Epithelial cell of esophagus (primary cell): Measurements from ENCODE around the gene HIRIP3.

Experiments used
- DNase-seq: peaks from one replicate; pipeline ENCODE4 v3.0.0; 2010; ENCODE audit warnings: low read depth
- H3K4me3 ChIP-seq: 2 replicates; pipeline ENCODE4 v1.5.1; 2011; ENCODE audit warnings: mild to moderate bottlenecking, low read length, control low read depth
- TF ChIP-seq, protein P1 (sequence below): IDR thresholded peaks from 2 replicates; pipeline ENCODE4 v1.5.1; 2011; ENCODE audit warnings: low read depth, mild to moderate bottlenecking, low read length, control low read depth, inconsistent platforms; ENCODE audit not compliant: insufficient read depth; ENCODE audit errors: missing control alignments

Gene HIRIP3

DNA sequence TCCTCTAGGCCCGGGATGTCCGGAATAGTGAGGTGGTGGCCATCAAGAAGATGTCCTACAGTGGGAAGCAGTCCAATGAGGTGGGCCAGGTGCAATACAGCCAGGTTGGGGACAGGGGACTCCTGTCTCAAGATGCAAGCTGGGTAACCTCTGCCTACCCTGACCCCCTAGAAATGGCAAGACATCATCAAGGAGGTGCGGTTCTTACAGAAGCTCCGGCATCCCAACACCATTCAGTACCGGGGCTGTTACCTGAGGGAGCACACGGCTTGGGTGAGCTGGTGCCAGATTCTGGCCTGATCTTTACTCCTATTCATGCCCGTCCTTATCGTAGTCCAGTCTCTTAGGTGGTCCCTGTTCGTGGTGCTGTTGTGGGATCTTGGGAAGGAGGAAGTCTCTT lies 17.3 kb downstream of the HIRIP3 start:
- no peak for DNase-seq
- TF ChIP-seq, protein P1, sequence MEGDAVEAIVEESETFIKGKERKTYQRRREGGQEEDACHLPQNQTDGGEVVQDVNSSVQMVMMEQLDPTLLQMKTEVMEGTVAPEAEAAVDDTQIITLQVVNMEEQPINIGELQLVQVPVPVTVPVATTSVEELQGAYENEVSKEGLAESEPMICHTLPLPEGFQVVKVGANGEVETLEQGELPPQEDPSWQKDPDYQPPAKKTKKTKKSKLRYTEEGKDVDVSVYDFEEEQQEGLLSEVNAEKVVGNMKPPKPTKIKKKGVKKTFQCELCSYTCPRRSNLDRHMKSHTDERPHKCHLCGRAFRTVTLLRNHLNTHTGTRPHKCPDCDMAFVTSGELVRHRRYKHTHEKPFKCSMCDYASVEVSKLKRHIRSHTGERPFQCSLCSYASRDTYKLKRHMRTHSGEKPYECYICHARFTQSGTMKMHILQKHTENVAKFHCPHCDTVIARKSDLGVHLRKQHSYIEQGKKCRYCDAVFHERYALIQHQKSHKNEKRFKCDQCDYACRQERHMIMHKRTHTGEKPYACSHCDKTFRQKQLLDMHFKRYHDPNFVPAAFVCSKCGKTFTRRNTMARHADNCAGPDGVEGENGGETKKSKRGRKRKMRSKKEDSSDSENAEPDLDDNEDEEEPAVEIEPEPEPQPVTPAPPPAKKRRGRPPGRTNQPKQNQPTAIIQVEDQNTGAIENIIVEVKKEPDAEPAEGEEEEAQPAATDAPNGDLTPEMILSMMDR, result no peak
- no peak overlapping the region for H3K4me3 ChIP-seq

DNA sequence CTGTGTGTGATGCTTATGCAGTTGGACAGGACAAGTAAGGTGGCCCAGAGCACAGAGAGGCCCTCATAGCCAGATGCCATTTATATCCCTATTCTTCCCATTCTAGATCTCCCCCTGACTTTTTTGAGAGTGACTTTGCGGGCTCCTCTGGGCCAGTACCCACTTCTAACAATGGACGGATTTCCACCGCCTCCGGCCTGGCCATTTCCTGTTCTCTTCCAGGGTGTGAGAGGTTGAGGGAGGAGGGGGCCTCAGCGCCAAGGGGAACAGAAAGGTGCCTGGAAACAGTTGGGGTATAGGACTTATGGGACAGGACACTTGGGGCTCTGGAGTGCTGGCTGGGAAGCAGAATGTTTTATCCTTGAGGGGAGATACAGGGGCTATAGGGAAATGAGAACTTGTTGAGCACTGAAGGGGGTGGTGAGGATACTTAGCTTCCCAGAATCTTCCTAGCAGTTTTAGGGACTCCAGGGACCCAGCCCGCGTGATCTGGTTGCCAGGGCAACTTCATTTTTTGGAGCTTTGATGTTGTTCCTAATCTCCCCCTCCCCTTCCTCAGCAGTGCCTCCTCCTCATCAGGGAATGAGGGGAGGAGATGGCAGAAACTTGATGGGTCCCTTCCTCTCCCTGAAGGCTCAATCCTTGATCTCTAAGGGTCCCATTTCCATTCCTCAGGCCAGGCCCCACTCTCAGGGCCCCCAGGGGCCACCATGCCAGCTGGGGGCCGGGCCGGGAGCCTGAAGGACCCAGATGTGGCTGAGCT lies 18.2 kb downstream of the HIRIP3 start:
- no peak for DNase-seq
- TF ChIP-seq, protein P1, result no peak
- no peak overlapping the region for H3K4me3 ChIP-seq

DNA sequence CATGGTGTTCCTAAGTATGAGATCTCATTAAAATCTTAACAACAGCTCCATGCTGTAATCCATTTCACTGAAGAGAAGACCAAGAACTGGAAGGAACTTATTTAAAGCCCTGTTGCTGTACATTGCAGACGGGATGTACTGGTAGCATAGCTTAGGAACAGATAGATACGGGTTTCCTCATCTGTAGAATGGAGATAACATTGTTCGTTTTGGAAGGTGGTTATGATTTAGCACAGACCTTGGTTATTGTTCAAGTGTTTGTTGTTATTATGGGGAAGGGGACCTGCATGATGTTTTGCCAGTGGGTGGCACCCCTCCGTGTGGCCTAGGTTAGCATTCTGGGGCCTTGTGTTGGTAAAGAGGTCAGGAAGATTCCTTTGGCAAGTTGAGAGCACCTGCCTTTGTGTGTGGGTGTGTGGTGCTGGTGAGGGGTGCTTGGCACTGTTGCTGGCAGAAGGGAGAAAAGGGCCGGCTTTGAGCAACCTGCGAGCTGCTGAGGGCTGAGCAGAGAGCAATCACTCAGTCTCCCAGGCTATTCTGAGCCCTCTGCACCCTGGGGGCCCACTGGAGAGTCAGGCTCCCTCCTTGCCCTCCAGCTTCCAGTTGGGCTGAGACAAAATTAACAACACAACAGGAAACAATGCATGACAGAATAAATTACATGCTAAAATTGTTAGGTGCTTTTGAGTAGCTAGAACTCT lies 19.5 kb downstream of the HIRIP3 start:
- DNase-seq, result no peak
- TF ChIP-seq, protein P1, result no peak
- peak overlapping the region; percentile 94 for H3K4me3 ChIP-seq

DNA sequence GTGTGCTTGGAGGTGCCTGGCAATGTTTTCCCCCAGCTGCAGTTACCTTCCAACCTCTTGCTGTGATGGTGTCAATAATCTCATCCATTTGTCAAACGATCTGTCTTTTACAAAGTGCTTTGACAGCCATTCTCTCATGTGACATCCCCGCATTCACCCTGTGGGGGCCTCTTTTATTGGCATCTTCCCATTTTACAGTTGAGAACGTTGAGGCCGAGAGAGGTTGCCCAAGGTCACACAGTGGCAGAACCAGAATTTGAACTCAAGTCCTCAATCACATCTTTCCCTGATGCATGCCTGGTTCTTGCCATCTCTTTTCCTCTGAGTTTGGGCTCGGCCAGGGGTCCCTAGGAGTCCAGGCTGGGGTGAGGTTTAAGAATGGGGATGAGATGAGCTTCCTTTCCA lies 20.3 kb downstream of the HIRIP3 start:
- TF ChIP-seq, protein P1, result no peak
- no peak for DNase-seq
- peak overlapping the region; percentile 94 for H3K4me3 ChIP-seq

DNA sequence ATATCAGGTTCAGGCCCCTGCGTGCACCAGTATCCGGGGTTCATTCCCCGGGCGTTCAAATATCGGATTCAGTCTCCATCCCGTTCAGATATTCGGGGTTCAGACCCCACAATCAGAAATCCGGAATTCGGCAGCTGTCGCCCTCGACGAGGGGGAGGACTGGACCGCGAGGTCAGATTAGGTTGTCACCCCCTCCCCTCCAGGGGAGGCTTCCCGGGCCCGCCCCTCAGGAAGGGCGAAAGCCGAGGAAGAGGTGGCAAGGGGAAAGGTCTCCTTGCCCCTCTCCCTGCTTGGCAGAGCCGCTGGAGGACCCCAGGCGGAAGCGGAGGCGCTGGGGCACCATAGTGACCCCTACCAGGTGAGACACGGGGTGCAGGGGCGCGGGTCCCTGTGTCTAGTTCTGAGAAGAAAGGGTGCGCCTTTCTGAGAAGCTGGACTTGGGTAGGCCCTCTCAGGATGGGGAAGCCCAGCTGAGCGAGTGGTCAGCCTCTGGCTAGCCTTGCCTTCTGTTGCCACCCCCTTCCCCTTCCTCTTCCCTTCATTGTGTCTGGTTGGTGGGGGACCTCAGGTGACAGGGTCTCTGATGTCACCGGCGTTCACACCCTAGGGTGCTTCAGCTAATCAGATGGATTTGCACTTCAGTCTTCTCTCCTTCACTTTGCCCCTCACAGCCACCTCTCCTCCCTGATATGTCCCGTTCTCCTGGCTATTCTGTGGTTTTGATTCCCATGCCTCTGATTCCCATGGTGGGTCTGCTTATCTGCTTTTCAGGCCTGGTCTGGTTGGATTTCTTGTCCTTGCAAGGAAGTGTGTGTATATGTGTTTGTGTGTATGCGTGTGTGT lies 20.9 kb downstream of the HIRIP3 start:
- no peak for DNase-seq
- TF ChIP-seq, protein P1, result no peak
- peak overlapping the region; percentile 94 for H3K4me3 ChIP-seq

DNA sequence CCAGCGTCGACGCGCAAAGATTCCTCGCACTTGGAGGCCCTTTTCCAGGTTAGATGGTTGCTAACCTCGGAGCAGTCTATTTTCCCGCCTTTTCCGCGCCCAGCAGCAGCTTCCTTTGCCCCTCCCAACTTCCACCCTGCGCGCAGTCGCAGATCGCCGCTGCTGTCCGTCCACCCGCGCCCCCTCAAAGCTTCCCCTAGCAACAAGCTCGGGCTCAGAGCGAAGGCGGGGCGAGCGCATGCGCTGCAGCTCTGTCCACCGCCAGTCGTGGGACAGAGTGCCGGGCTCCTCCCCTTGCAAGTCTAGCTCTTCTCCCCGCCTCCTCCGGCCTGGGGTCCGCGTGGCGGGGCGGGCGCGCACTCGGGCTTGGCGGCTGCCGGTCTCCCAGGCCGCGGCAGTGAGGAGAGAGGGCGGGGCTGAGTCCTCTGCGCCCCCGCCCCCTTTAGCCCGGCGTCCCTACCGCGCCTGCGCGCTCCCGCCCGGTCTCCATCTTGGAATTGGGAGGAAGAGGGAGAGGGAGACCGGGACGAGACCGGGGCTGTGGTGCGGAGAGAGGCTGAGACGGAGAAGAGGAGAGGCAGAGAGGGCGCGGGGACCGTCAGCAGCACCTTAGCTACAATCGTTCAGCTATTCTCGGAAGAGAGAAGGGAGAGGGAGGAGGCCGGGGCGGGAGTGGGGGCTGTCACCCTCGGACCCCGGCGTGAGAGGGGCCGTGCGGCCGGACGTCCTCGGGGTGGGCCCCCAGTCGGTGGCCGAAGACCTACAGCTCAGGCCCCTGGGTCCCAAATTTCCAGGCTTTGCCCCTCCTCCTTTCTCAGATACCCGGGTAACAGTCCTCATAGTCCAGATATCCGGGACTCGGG lies 21.8 kb downstream of the HIRIP3 start, which contains the start of gene TAOK2:
Gene TAOK2, plus strand, starts transcription at position 485 of the 863 bp plus-strand sequence. CDS start 3,905 bp downstream, outside the sequence.
- H3K4me3 ChIP-seq, result peak within 1 kb of the TSS; percentile 94
- TF ChIP-seq, protein P1, result no peak

More for the DNA sequence above, 21.8 kb downstream of the HIRIP3 start, which contains the start of gene TAOK2:
- DNase-seq, result peak; percentile 99
